ENCODE measurements around the gene YIPF2. TPM values are rescaled to one million over a fixed set of nuclear protein-coding genes. Genes with fewer than 3 reads are reported as not detected.

Gene YIPF2
- total RNA-seq, 1 donor from 2014 or later, result 139 TPM

DNA sequence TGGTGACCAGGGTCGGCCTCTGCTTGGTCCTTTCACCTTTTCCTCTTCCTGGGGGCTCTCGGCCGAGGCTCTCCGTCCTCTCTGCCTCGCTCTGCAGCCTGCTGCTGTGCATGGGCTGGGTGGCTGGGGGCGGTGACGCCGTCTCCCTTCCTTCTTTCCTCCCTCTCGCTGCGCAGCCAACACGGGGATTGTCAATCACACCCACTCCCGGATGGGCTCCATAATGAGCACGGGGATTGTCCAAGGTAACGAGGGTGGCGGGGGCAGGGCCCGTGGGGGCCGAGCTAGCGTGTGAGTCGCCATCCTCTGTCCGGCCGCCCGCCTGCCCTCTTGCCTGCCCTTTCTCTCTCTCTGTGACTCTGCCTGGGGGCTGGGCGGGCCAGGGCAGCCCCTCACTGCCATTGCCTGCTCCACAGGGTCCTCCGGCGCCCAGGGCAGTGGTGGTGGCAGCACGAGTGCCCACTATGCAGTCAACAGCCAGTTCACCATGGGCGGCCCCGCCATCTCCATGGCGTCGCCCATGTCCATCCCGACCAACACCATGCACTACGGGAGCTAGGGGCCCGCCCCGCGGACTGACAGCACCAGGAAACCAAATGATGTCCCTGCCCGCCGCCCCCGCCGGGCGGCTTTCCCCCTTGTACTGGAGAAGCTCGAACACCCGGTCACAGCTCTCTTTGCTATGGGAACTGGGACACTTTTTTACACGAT is 7.1 kb downstream of the YIPF2 start:
- no peak overlapping the region for H3K4me3 ChIP-seq

DNA sequence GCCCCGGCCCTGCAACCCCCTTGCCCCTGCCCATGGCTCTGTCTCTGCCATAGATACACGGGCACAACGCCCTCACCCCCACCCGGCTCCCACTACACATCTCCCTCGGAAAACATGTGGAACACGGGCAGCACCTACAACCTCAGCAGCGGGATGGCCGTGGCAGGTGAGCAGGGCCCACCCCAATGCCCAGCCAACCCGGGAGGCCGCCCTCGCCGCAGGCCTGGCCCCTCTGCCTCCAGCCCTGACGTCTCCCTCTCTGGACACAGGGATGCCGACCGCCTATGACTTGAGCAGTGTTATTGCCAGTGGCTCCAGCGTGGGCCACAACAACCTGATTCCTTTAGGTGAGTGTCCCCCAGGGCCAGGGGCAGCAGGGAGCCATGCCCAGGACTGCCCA is 7.7 kb downstream of the YIPF2 start:
- H3K4me3 ChIP-seq, result no peak overlapping the region
- TF ChIP-seq, protein P1, sequence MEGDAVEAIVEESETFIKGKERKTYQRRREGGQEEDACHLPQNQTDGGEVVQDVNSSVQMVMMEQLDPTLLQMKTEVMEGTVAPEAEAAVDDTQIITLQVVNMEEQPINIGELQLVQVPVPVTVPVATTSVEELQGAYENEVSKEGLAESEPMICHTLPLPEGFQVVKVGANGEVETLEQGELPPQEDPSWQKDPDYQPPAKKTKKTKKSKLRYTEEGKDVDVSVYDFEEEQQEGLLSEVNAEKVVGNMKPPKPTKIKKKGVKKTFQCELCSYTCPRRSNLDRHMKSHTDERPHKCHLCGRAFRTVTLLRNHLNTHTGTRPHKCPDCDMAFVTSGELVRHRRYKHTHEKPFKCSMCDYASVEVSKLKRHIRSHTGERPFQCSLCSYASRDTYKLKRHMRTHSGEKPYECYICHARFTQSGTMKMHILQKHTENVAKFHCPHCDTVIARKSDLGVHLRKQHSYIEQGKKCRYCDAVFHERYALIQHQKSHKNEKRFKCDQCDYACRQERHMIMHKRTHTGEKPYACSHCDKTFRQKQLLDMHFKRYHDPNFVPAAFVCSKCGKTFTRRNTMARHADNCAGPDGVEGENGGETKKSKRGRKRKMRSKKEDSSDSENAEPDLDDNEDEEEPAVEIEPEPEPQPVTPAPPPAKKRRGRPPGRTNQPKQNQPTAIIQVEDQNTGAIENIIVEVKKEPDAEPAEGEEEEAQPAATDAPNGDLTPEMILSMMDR (IDR thresholded peaks at IDR 0.05), result no peak
- peaks cover 77 to 78% of the 10 kb centered on the region in 2 donors for H3K36me3 ChIP-seq

More for the DNA sequence above, 7.1 kb downstream of the YIPF2 start:
- Histone ChIP-seq H3K36me3 (peaks cover 72 to 73% of the 10 kb centered on the region in 2 donors), H3K9me3 (no peaks in the 10 kb centered on the region), H3K27me3 (no peaks in the 10 kb centered on the region), H3K27ac (no peak overlapping the region), H3K4me1 (no peaks in the 10 kb centered on the region)
- intact Hi-C loops (cut with DNase I), result no loop called here
- TF ChIP-seq, protein P1 (IDR thresholded peaks at IDR 0.05), result no peak
- no peak for DNase-seq (ENCODE audit: low spot score in 2 of 2)

DNA sequence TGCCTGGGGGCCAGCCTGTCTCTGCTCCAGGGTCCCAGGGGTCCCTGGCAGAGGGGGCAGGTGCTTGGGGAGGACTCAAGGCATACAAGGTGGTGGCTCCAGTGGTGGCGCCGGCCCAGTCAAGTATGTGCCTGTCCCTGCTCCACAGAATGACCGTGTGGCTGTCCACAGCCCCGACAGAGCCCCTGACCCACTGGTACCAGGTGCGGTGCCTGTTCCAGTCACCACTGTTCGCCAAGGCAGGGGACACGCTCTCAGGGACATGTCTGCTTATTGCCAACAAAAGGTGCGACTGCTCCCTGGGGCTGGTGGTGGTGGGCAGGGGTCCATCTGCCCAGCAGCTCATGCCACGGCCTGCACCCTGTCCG is 8.2 kb downstream of the YIPF2 start:
- no peaks in the 10 kb centered on the region for H3K9me3 ChIP-seq
- intact Hi-C loops (cut with DNase I), result no loop called here
- no peak overlapping the region for H3K4me3 ChIP-seq
- peaks cover 79 to 81% of the 10 kb centered on the region in 2 donors for H3K36me3 ChIP-seq
- no peaks in the 10 kb centered on the region for H3K27me3 ChIP-seq
- TF ChIP-seq, protein P1 (IDR thresholded peaks at IDR 0.05), result no peak
- DNase-seq (ENCODE audit: low spot score in 2 of 2), result no peak
- no peak overlapping the region for H3K27ac ChIP-seq
- H3K4me1 ChIP-seq, result no peaks in the 10 kb centered on the region

More for the DNA sequence above, 7.7 kb downstream of the YIPF2 start:
- Histone ChIP-seq H3K27me3 (no peaks in the 10 kb centered on the region), H3K27ac (no peak overlapping the region), H3K9me3 (no peaks in the 10 kb centered on the region), H3K4me1 (no peaks in the 10 kb centered on the region)
- intact Hi-C loops (cut with DNase I), result no loop called here
- DNase-seq (ENCODE audit: low spot score in 2 of 2), result no peak

DNA sequence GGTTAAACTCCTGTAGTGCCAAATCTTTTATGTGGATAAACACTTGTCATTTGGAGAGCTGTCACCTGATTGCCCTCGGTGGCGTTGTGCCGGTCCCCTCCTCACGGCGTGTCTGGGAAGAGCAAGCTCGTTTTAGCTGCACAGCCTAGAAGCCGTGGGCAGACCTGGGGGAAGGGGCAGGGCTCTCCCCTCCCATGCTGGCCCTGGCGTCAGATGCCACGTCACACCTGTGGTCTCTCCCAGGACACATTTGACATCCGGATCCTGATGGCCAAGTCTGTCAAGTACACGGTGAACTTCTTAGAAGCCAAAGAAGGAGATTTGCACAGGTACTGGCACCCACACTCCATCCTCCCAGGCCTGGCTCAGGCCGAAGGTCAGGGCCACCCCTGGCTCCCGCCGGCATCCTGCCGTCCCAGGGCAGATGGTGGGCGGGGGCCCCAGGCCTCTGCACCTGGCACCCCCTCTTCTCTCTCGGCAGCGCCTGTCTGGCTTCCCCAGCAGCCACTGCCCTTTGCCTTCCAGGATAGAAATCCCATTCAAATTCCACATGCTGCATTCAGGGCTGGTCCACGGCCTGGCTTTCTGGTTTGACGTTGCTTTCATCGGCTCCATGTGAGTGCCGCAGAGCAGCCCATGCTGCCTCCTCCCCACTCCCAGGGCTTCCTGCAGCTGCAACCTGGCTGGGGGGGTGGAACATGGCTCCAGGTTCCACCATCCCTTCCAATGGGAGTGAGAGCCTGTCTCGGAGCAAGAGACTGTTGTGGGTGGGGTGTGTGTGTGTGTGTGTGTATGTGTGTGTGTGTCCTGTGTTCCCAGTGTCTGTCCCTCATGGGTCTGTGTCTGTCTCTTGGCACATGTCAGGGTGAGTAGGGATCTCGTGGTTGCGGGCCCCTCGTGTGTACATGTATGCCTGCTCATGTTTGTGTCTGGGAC is 8.8 kb downstream of the YIPF2 start:
- Histone ChIP-seq H3K4me1 (no peaks in the 10 kb centered on the region), H3K9me3 (no peaks in the 10 kb centered on the region), H3K4me3 (no peak overlapping the region), H3K27me3 (no peaks in the 10 kb centered on the region), H3K27ac (no peak overlapping the region), H3K36me3 (peaks cover 80 to 85% of the 10 kb centered on the region in 2 donors)
- TF ChIP-seq, protein P1 (IDR thresholded peaks at IDR 0.05), result no peak
- no peak for DNase-seq (ENCODE audit: low spot score in 2 of 2)
- intact Hi-C loops (cut with DNase I), result no loop called here

DNA sequence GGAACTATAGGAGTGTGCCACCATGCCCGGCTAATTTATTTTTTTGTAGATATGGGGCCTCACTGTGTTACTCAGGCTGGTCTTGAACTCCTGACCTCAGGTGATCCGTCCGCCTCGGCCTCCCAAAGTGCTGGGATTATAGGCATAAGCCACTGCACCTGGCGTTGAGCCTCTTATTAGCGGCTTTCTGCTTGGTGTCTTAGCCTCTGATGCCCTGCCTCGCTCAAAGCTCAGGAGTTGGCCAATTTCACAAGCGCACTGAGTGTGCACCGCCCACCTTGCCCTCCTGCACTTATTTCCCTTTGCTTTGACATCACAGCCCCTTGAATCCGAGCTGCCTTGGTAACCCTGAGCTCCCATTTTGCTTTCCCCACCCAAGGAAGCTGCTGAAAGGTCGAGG is 10.1 kb downstream of the YIPF2 start:
- intact Hi-C loops (cut with DNase I), result no loop called here
- no peak for DNase-seq (ENCODE audit: low spot score in 2 of 2)
- Histone ChIP-seq H3K36me3 (peaks cover 77 to 86% of the 10 kb centered on the region in 2 donors), H3K9me3 (no peaks in the 10 kb centered on the region), H3K27ac (no peak overlapping the region), H3K4me1 (no peaks in the 10 kb centered on the region), H3K27me3 (no peaks in the 10 kb centered on the region), H3K4me3 (no peak overlapping the region)
- TF ChIP-seq, protein P1 (IDR thresholded peaks at IDR 0.05), result no peak

Measured in ascending aorta (tissue), 2 donors.